Astrocyte of the cerebellum (primary cell): ENCODE measurements around the gene DOCK6.
"Not testable (repeated sequence)": the region's sequence is repeated elsewhere in the genome, so short reads cannot be mapped to it uniquely, and the experiment has no call there.

Source experiments
- DNase-seq: peaks from one replicate; pipeline ENCODE4 v3.0.0-alpha.2; 2011; ENCODE audit warnings: low read depth
- H3K4me3 ChIP-seq: 2 replicates; pipeline ENCODE4 v1.5.1; 2011; ENCODE audit warnings: mild to moderate bottlenecking, low read depth, low read length, moderate library complexity
- in situ Hi-C: cut with HindIII; loops from 2 replicates; pipeline ENCODE4 v1.10.0; 2017; ENCODE audit warnings: low sequenced_read_pairs
- TF ChIP-seq, protein P1 (sequence below): IDR thresholded peaks from 2 replicates; pipeline ENCODE4 v1.5.1; 2012; ENCODE audit warnings: low read length, low read depth, moderate library complexity, mild to moderate bottlenecking; ENCODE audit errors: missing control alignments

Gene DOCK6

GRCh38 chr19:11180346-11180745 is 82.0 kb downstream of the DOCK6 start:
- H3K4me3 ChIP-seq: no peak overlapping the region
- in situ Hi-C loops: no loop called here
- TF ChIP-seq, protein P1, sequence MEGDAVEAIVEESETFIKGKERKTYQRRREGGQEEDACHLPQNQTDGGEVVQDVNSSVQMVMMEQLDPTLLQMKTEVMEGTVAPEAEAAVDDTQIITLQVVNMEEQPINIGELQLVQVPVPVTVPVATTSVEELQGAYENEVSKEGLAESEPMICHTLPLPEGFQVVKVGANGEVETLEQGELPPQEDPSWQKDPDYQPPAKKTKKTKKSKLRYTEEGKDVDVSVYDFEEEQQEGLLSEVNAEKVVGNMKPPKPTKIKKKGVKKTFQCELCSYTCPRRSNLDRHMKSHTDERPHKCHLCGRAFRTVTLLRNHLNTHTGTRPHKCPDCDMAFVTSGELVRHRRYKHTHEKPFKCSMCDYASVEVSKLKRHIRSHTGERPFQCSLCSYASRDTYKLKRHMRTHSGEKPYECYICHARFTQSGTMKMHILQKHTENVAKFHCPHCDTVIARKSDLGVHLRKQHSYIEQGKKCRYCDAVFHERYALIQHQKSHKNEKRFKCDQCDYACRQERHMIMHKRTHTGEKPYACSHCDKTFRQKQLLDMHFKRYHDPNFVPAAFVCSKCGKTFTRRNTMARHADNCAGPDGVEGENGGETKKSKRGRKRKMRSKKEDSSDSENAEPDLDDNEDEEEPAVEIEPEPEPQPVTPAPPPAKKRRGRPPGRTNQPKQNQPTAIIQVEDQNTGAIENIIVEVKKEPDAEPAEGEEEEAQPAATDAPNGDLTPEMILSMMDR: no peak
- DNase-seq: no peak

GRCh38 chr19:11179716-11180297 is 82.5 kb downstream of the DOCK6 start:
- in situ Hi-C loops: no loop called here
- DNase-seq: no peak
- TF ChIP-seq, protein P1: no peak
- no peak overlapping the region for H3K4me3 ChIP-seq

- DNase-seq, in situ Hi-C loops, H3K4me3 ChIP-seq: not testable (repeated sequence)
These were observed 83.2 kb downstream of the DOCK6 start for GRCh38 chr19:11179145-11179465.

DNA sequence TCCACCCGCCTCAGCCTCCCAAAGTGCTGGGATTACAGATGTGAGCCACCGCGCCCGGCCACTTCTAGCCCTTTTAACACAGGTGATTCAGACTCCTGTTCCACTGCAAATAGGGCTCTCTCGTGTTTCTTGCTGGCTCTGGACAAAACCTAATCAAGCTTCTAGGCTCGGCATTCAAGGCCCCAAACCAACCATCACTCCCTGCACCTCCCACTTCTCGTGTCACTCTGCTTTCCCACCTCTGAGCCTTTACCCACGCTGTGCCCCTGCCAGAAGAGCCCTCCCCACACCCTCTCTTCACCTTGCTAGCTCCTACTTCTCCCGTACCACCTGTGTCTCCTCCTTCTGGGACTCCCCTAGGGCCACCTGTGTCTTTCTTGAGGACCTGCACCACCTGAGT is 84.7 kb downstream of the DOCK6 start:
- DNase-seq: no peak
- H3K4me3 ChIP-seq: no peak overlapping the region
- in situ Hi-C loops: no loop called here
- TF ChIP-seq, protein P1: no peak

GRCh38 chr19:11176466-11177193 is 85.7 kb downstream of the DOCK6 start:
- TF ChIP-seq, protein P1: no peak
- in situ Hi-C loops: no loop called here
- no peak for DNase-seq
- H3K4me3 ChIP-seq: no peak overlapping the region

GRCh38 chr19:11175920-11176319 is 86.4 kb downstream of the DOCK6 start:
- H3K4me3 ChIP-seq: no peak overlapping the region
- DNase-seq: no peak
- TF ChIP-seq, protein P1: no peak
- in situ Hi-C loops: no loop called here

DNA sequence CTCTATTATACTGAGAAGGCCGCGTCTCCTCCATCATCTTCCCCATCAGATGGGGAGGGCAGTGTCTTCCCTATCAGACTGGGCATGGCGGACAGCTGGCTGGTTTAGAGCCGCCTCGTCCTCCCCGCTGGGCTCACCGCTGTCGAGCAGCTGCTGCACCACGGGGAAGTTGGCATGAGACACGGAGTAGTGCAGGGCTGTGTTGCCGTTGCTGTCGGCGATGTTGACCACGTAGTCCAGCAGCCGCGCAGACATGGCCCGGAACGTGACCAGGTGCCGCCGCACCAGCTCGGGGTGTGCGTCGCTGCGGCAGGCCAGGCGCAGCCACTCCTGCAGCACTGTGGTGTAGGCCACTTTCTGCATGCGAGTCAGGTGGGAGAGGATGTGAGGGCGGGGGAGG is 88.0 kb downstream of the DOCK6 start:
- H3K4me3 ChIP-seq: no peak overlapping the region
- DNase-seq: no peak
- in situ Hi-C loops: no loop called here
- TF ChIP-seq, protein P1: no peak
